C4-2B (cell line): Measurements from ENCODE around the gene ZNF678.

Source experiments
- ZFX ChIP-seq: fragments of 450-650 bp; IDR thresholded peaks from 2 replicates; pipeline ENCODE4 v1.6.1; 2017
- TF ChIP-seq, protein P1 (sequence below): fragments of 450-650 bp; conservative IDR thresholded peaks from 2 replicates; pipeline ENCODE4 v1.5.1; 2017; ENCODE audit warnings: mild to moderate bottlenecking

DNA sequence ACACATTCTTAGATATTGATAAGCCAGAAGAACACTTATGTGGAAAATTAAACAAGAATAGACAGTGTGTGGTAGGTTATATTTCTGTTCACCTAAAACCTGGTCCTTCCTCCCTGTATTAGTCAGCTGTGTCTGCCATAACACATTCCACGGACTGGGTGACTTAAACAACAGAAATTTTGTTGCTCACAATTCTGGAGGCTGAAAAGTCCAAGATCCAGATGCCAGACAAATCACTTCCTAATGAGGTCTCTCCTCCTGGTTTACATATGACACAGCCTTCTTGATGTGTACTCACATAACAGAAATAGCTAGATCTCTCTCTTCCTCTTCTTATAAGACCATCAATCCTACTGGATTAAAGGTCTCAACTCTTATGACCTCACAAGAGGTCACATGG is 146.1 kb downstream of the ZNF678 start:
- TF ChIP-seq, protein P1, sequence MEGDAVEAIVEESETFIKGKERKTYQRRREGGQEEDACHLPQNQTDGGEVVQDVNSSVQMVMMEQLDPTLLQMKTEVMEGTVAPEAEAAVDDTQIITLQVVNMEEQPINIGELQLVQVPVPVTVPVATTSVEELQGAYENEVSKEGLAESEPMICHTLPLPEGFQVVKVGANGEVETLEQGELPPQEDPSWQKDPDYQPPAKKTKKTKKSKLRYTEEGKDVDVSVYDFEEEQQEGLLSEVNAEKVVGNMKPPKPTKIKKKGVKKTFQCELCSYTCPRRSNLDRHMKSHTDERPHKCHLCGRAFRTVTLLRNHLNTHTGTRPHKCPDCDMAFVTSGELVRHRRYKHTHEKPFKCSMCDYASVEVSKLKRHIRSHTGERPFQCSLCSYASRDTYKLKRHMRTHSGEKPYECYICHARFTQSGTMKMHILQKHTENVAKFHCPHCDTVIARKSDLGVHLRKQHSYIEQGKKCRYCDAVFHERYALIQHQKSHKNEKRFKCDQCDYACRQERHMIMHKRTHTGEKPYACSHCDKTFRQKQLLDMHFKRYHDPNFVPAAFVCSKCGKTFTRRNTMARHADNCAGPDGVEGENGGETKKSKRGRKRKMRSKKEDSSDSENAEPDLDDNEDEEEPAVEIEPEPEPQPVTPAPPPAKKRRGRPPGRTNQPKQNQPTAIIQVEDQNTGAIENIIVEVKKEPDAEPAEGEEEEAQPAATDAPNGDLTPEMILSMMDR = no peak
- TF ChIP-seq ZFX = no peak
